Stimulated activated CD8-positive, alpha-beta memory T cell treated with anti-CD3 and anti-CD28 coated beads, Interleukin-15, amount 100 ng/mL, for 4 hours (primary cell): Measurements from ENCODE around the gene CHRM4.

Experiments used
- DNase-seq, 2 donors: peaks; one replicate each; pipeline ENCODE4 v3.0.0-alpha.2; 2020; ENCODE audit warnings: low read depth in 2 of 2

The CHRM4 gene

DNA sequence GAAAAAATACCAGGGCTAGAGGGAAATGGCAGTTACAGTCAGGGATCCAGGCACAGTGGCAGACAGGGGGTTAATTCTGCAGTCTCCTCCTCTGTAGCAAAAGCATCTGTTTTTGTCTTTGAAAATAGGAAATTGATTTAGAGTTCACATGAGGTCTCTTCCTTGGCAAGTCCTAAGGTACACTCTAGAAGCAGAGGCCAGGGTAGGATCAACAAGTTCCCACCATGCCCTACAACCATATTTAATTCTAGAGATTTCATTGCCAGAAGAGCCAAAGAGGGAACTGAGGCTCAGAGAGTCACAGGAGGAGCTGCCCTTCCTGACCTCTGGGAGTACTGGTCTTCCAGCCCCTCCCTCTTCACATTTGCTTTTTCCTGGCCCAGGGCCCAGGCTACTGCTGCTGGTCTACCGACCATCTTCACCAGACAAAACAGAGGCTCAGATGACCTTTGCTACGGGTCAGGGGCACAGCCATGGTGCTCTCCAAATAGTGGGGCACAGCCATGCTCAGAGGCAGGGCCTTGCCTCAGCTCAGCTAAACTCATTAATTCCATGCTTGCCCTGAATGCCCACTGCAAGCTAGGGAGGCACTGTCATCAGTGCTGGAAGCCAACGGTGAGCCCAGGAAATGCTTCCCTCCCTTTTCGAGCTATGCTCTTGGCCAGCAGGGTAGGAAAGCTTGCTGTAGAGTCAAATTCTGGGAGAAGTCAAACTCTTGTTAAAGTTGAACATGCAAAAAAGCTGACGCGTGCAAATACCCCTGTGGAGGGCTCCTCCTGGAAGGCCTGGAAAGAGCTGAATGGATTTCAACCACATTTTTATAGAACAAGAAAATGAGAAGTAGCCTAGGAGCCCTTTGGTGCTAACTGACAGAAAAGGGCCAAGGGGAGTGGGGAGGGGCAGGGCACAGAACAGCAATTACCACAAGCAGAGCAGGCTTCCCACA lies 11.7 kb upstream of the CHRM4 start:
- DNase-seq, result no peak

DNA sequence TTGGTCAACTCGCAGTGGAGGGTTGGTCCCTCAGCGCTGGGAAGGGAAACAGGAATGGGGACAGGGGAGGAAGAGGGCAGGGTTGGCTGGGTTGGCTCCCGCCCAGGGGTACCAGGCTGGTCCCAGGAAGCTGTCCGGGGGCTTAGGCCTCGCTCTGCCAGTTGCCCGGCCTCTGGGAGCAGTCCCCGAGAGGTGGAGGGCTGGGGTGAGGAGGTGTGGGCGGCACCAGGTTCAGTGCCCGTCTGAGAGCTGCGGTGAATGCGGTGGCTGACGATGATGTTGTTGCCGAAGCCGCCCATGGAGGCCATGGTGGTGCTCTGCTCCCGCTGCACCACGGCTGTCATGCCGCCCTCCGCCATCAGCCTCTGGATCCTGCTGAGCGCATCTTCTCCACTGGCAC lies 6.0 kb upstream of the CHRM4 start:
- no peak for DNase-seq

- DNase-seq, result no peak
These were observed 2.2 kb upstream of the CHRM4 start for GRCh38 chr11:46393759-46394158.

- DNase-seq, result no peak
These were observed 1.6 kb upstream of the CHRM4 start for GRCh38 chr11:46393231-46393616.

- peak; percentile 33 to 47 for DNase-seq
These were observed 1.1 kb upstream of the CHRM4 start for GRCh38 chr11:46392421-46393230.

- DNase-seq, result no peak
These were observed 394 bp downstream of the CHRM4 start for GRCh38 chr11:46391186-46391577.

DNA sequence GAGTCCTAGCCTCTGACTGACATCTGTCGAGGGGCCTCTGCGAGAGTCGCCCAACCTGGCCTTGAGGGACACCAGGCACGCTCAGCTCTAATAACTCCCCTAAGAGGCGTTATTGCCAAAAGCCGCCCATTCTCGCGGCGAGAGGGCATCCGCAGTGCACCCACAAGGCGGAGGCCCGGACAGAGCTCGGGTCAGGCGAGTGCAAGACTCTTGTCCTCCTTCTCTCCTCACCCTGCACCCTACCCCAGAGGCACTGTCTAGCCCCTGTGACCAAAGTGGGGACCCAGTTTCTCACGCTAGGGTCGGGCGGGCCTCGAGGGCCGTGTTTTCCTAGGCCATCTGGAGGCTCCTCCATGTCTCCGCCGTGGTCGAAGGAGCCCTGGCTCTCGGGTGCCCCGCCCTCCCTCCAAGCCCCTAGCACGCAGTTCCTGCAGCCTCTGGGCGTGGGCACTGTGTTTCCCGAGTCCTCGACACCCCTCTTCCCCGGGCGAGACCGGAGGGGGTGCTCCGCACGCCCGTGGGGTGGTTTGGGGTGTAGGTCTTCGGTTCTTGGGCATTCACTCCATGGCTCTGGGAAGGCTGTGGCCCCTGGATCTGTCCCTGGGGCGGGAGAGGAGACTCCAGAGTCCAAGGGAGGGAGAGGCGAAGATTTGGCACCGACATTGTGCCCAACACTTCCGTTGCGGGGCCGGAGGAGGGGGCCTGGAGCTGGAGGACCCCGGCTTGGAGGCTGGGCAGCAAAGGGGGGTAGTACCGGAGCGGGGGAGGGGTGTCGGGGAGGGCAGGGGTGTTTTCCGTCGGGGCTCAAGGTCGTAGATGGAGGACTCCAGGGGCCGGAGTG lies 1.0 kb downstream of the CHRM4 start:
- DNase-seq, result no peak

DNA sequence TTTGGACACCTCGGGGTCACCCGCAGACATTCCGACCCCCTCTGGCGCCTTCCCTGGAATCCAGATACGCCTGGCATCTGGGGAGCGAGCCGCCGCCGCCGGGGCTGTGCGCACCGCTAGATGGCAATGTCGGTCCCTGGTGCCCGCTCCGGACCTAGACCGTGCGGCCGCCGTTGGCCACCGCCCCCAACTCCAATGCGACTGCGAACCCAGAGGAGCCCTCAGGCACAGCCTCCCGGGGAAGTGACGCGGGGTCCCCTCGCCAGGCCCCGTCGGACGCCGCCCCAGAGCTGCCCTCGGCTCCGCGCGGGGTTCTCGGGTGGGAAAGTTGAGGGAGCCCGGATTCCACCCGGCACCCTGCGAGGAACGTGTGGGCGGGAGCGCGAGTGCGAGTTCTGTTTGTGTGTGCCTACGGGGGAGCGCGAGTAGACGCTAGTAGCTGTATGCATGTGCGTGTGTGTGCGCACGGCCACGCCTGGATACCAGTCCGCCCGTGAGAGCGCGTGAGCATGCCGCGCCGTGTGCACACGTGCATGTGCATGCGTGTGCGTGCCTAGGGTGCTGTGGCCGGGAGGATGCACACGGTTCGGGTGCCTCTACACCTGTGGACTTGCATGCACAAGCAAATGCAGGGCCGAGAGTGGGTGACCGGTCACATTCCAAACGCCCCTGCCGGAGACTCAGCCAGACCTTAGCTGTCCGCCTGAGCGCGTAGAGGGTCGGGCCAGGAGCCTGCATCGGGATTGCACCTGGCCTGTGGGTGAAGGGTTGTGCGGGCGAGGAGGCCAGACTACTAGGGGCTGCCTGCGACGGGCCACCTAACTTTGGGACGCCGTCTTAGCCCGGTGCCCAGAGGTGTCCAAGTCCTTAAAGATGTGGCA lies 1.9 kb downstream of the CHRM4 start:
- DNase-seq, result no peak

- no peak for DNase-seq
These were observed 2.7 kb downstream of the CHRM4 start for GRCh38 chr11:46388619-46389449.

DNA sequence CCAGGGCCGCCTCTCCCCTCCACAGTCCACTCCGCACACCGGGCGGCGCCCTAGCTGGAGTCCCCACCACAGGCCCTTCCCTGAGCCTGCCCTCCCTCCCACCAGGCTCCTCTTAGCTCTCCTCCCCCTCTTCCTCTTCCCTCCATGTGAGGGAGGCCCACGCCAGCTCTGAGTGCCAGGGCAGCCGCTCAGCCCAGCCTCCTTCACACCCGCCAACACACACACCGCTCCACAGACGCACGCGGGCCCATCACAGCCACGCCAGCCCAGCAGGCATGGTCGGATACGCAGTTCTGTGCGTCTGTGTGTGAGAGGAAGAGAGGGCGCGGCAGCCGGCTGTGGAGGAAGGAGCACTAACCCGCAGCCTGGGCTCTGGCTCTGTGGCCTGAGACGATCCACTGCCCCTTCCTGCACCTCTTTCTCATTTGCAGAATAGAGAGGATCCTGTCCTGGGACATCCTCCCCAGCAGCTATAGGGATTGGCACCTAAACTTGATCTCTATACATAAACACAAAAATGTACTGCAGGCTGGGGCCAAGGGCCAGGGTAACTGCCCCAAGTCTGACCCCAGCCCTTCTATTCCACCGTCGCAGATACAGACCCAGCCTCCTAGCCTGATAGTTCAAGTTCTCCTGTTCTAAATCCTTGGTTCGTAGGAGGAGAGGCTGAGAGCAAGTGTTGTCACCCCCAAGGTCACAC lies 3.5 kb downstream of the CHRM4 start:
- DNase-seq, result no peak

- no peak for DNase-seq
These were observed 4.1 kb downstream of the CHRM4 start for GRCh38 chr11:46387456-46387855.

GRCh38 chr11:46386674-46387073 lies 4.9 kb downstream of the CHRM4 start:
- no peak for DNase-seq

DNA sequence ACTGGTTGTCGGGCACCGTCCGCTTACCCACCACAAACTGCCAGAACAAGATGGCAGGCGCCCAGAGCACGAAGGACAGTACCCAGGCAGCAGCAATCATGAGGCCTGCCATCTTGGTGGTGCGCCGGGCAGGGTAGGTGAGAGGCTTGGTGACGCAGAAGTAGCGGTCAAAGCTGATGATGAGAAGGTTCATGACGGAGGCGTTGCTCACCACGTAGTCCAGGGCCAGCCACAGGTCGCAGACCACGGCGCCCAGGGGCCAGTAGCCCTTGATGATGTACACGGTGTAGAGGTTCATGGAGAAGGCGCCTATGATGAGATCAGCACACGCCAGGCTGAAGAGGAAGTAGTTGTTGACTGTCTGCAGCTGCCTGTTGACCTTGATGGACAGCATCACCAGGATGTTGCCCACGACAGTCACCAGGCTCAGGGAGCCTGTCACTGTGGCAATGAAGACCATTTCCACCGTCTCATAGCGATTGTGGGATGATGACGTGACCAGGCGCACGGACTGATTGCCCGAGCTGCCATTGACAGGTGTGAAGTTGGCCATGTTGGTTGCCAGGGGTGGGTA lies 5.5 kb downstream of the CHRM4 start:
- DNase-seq, result no peak

DNA sequence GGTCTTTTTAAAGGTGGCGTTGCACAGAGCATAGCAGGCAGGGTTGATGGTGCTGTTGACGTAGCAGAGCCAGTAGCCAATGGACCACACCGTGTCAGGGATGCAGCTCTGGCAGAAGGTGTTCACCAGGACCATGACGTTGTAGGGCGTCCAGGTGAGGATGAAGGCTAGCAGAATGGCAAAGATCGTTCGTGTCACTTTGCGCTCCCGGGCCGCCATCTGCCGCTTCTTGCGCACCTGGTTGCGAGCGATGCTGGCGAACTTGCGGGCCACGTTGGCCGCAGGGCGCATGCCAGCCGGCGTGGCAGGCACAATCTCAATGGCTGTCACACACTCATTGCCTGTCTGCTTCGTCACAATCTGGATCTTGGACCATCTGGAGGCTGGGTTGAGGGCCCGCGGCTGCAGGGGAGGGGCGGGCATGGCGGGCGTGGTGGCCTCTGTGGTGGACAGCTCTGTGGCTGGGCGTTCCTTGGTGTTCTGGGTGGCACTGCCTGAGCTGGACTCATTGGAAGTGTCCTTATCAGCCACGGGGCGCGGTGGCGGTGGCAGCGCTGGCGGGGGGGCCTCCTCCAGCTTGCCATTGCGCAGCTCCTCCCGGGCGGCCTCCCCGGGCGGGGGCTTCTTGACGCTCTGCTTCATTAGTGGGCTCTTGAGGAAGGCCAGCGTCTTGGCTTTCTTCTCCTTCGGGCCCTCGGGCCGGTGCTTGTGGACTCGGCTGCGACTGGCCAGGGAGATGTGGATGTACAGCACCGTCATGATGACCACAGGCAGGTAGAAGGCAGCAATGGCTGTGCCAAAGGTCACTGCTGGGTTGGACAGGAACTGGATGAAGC lies 6.2 kb downstream of the CHRM4 start:
- no peak for DNase-seq

- no peak for DNase-seq
These were observed 7.4 kb downstream of the CHRM4 start for GRCh38 chr11:46383974-46384701.

DNA sequence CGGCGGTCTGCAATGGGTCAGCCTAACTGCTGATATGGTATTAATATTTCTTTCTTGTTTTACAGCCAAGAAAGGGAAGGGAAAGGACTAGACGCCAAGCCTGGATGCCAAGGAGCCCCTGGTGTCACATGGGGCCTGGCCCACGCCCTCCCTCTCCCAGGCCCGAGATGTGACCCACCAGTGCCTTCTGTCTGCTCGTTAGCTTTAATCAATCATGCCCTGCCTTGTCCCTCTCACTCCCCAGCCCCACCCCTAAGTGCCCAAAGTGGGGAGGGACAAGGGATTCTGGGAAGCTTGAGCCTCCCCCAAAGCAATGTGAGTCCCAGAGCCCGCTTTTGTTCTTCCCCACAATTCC lies 8.2 kb downstream of the CHRM4 start:
- DNase-seq, result no peak

- no peak for DNase-seq
These were observed 8.8 kb downstream of the CHRM4 start for GRCh38 chr11:46382646-46383403.
